OCI-LY3 (cell line): ENCODE measurements around the gene CDH23.

ENCODE experiments used
- H2AFZ ChIP-seq: fragments of 200-600, 300-600 bp; shearing (Covaris generic); 2 replicates; pipeline ENCODE4 v1.6.0; 2014; ENCODE audit warnings: antibody characterized with exemption, low read depth, low read length
- H3K27ac ChIP-seq: fragments of 200-600, 300-600 bp; sonication (generic); 2 replicates; pipeline ENCODE4 v1.5.1; 2014; ENCODE audit warnings: mild to moderate bottlenecking, low read length, moderate library complexity, mixed read lengths
- H3K27me3 ChIP-seq: fragments of 200-600, 300-600 bp; sonication (generic); 2 replicates; pipeline ENCODE4 v1.6.1; 2014; ENCODE audit warnings: low read depth, low read length, mixed read lengths
- H3K36me3 ChIP-seq: fragments of 200-600, 300-600 bp; sonication (generic); replicated peaks from 2 replicates; pipeline ENCODE3; 2014; ENCODE audit warnings: low read depth, low read length, mixed read lengths
- H3K4me1 ChIP-seq: fragments of 300-600, 200-600 bp; sonication (generic); 2 replicates; pipeline ENCODE4 v1.6.1; 2014; ENCODE audit warnings: low read length, mixed read lengths
- H3K4me2 ChIP-seq: fragments of 200-600, 300-600 bp; sonication (generic); 2 replicates; pipeline ENCODE4 v1.6.1; 2014; ENCODE audit warnings: low read length, mixed read lengths
- H3K4me3 ChIP-seq: fragments of 300-600, 200-600 bp; sonication (generic); 2 replicates; pipeline ENCODE4 v1.5.1; 2014; ENCODE audit warnings: antibody characterized with exemption, mild to moderate bottlenecking, low read length, moderate library complexity
- H3K79me2 ChIP-seq: fragments of 300-600, 200-600 bp; shearing (Covaris generic); 2 replicates; pipeline ENCODE4 v1.6.1; 2014; ENCODE audit warnings: mild to moderate bottlenecking, low read length, mixed read lengths
- H3K9ac ChIP-seq: fragments of 300-600, 200-600 bp; shearing (Covaris generic); 2 replicates; pipeline ENCODE4 v1.6.0; 2014; ENCODE audit warnings: mild to moderate bottlenecking, low read length, moderate library complexity
- H3K9me3 ChIP-seq: fragments of 200-600, 300-600 bp; shearing (Covaris generic); 2 replicates; pipeline ENCODE4 v1.6.1; 2014; ENCODE audit warnings: low read length, mixed read lengths; ENCODE audit not compliant: insufficient read depth
- H4K20me1 ChIP-seq: fragments of 200-600, 300-600 bp; sonication (generic); 2 replicates; pipeline ENCODE4 v1.6.1; 2016; ENCODE audit warnings: low read length, mixed read lengths; ENCODE audit not compliant: insufficient read depth
- CTCF ChIP-seq: fragments of 200-600, 300-600 bp; sonication (generic); IDR thresholded peaks from 2 replicates; pipeline ENCODE4 v1.5.1; 2014; ENCODE audit warnings: antibody characterized with exemption, low read length, low read depth
- EZH2phosphoT487 ChIP-seq: fragments of 200-600 bp; shearing (Covaris generic); IDR thresholded peaks from 2 replicates; pipeline ENCODE4 v1.6.1; 2018; ENCODE audit warnings: antibody characterized with exemption, mixed run types, low read depth

Gene CDH23

GRCh38 chr10:71735709-71736569 lies 339.2 kb downstream of the CDH23 start:
- Histone ChIP-seq H4K20me1 (no peaks in the 10 kb centered on the region), H3K36me3 (no peaks in the 10 kb centered on the region), H3K4me3 (no peak overlapping the region), H3K27ac (no peak overlapping the region), H3K79me2 (no peaks in the 10 kb centered on the region), H3K9me3 (no peaks in the 10 kb centered on the region), H3K27me3 (0 out of 2 replicates have a peak, but pooled peaks cover 6% of the 10 kb centered on the region), H3K4me2 (no peak overlapping the region), H3K9ac (no peak overlapping the region), H3K4me1 (0 out of 2 replicates have a peak, but pooled peaks cover 3% of the 10 kb centered on the region), H2AFZ (no peak overlapping the region)
- TF ChIP-seq EZH2phosphoT487 (no peak), CTCF (no peak)

GRCh38 chr10:71736570-71736952 lies 339.8 kb downstream of the CDH23 start:
- Histone ChIP-seq H4K20me1 (no peaks in the 10 kb centered on the region), H3K9ac (no peak overlapping the region), H3K27me3 (0 out of 2 replicates have a peak, but pooled peaks cover 6% of the 10 kb centered on the region), H3K79me2 (no peaks in the 10 kb centered on the region), H3K36me3 (no peaks in the 10 kb centered on the region), H3K27ac (no peak overlapping the region), H2AFZ (no peak overlapping the region), H3K4me3 (no peak overlapping the region), H3K9me3 (no peaks in the 10 kb centered on the region), H3K4me1 (0 out of 2 replicates have a peak, but pooled peaks cover 3% of the 10 kb centered on the region), H3K4me2 (no peak overlapping the region)
- TF ChIP-seq EZH2phosphoT487 (no peak), CTCF (no peak)

- TF ChIP-seq EZH2phosphoT487 (no peak), CTCF (no peak)
- no peak overlapping the region for H3K4me2 ChIP-seq
Measured at GRCh38 chr10:71737001-71737833, 340.5 kb downstream of the CDH23 start.

GRCh38 chr10:71737834-71738197 lies 341.1 kb downstream of the CDH23 start:
- Histone ChIP-seq H3K4me3 (no peak overlapping the region), H3K36me3 (no peaks in the 10 kb centered on the region), H3K27ac (no peak overlapping the region), H2AFZ (no peak overlapping the region), H3K27me3 (0 out of 2 replicates have a peak, but pooled peaks cover 6% of the 10 kb centered on the region), H3K79me2 (no peaks in the 10 kb centered on the region), H4K20me1 (no peaks in the 10 kb centered on the region), H3K9ac (no peak overlapping the region), H3K4me1 (no peaks in the 10 kb centered on the region), H3K9me3 (no peaks in the 10 kb centered on the region), H3K4me2 (no peak overlapping the region)
- TF ChIP-seq EZH2phosphoT487: no peak
- no peak for TF ChIP-seq CTCF

More at GRCh38 chr10:71737001-71737833, 340.5 kb downstream of the CDH23 start:
- Histone ChIP-seq H3K9me3 (no peaks in the 10 kb centered on the region), H3K4me1 (0 out of 2 replicates have a peak, but pooled peaks cover 3% of the 10 kb centered on the region), H3K27ac (no peak overlapping the region), H3K27me3 (0 out of 2 replicates have a peak, but pooled peaks cover 6% of the 10 kb centered on the region), H3K4me3 (no peak overlapping the region), H4K20me1 (no peaks in the 10 kb centered on the region), H3K9ac (no peak overlapping the region), H3K79me2 (no peaks in the 10 kb centered on the region), H3K36me3 (no peaks in the 10 kb centered on the region), H2AFZ (no peak overlapping the region)
